HUDEP-2 (cell line): ENCODE data around the gene AFG3L2.

Source experiments
- DNase-seq, 76 experiments: peaks; one replicate each; lab custom pipeline; 2025; ENCODE audit not compliant: unreplicated experiment in 76 of 76; lab: John Stamatoyannopoulos, UW

The AFG3L2 gene

GRCh38 chr18:12362473-12363174 lies 14.4 kb downstream of the AFG3L2 start:
- DNase-seq, result no peak

GRCh38 chr18:12361770-12362378 lies 15.2 kb downstream of the AFG3L2 start:
- peak in 72 of 76 experiments; percentile 5 to 96 (median 64) for DNase-seq

GRCh38 chr18:12359515-12359927 lies 17.5 kb downstream of the AFG3L2 start:
- peak in 58 of 76 experiments; percentile 2 to 92 (median 43) for DNase-seq

GRCh38 chr18:12352188-12352587 lies 24.8 kb downstream of the AFG3L2 start:
- DNase-seq, result no peak

GRCh38 chr18:12347895-12348294 lies 29.1 kb downstream of the AFG3L2 start:
- no peak for DNase-seq

- DNase-seq, result no peak
Observed at GRCh38 chr18:12346240-12346565, 30.8 kb downstream of the AFG3L2 start.

- DNase-seq, result no peak
Observed at GRCh38 chr18:12345491-12346239, 31.4 kb downstream of the AFG3L2 start.

GRCh38 chr18:12342661-12343060 lies 34.4 kb downstream of the AFG3L2 start:
- no peak for DNase-seq

- no peak for DNase-seq
Observed at GRCh38 chr18:12340945-12341660, 35.9 kb downstream of the AFG3L2 start.

- DNase-seq, result no peak
Observed at GRCh38 chr18:12338382-12338781, 38.6 kb downstream of the AFG3L2 start.

- no peak for DNase-seq
Observed at GRCh38 chr18:12336887-12337286, 40.1 kb downstream of the AFG3L2 start.

GRCh38 chr18:12336171-12336613 lies 40.8 kb downstream of the AFG3L2 start:
- DNase-seq, result peak in 2 of 76 experiments; percentile 25 to 32

GRCh38 chr18:12335503-12335902 lies 41.5 kb downstream of the AFG3L2 start:
- DNase-seq, result no peak

GRCh38 chr18:12334863-12335262 lies 42.2 kb downstream of the AFG3L2 start:
- DNase-seq, result no peak

- no peak for DNase-seq
Observed at GRCh38 chr18:12334366-12334808, 42.6 kb downstream of the AFG3L2 start.

- DNase-seq, result no peak
Observed at GRCh38 chr18:12333506-12334290, 43.3 kb downstream of the AFG3L2 start.

GRCh38 chr18:12330766-12331165 lies 46.3 kb downstream of the AFG3L2 start:
- DNase-seq, result no peak

GRCh38 chr18:12329125-12329698 lies 47.8 kb downstream of the AFG3L2 start:
- DNase-seq, result no peak

GRCh38 chr18:12328179-12328823 lies 48.7 kb downstream of the AFG3L2 start:
- DNase-seq, result no peak
